AG04450 (cell line): ENCODE measurements around the gene CCL22. TPM values are rescaled to one million over a fixed set of nuclear protein-coding genes. Genes with fewer than 3 reads are reported as not detected.

Experiments
- CTCF ChIA-PET: fragments of 300-600, 350-600 bp; formaldehyde crosslinking; extraction: SDS; loops from one replicate; lab custom pipeline; 2022; ENCODE audit warnings: antibody characterized with exemption, inconsistent platforms; lab: Charles Lee
- POLR2A ChIA-PET: fragments of 350-600 bp; formaldehyde crosslinking; extraction: SDS; loops from one replicate; lab custom pipeline; 2021; ENCODE audit warnings: antibody characterized with exemption, inconsistent platforms; lab: Yijun Ruan, JAX
- DNase-seq: peaks from one replicate; pipeline ENCODE4 v3.0.0-alpha.2; 2011; ENCODE audit warnings: low read depth, low spot score
- H3K27ac ChIP-seq: one replicate; pipeline ENCODE4 v1.5.1; 2012; ENCODE audit warnings: low read depth, low read length, control low read depth
- H3K27me3 ChIP-seq: one replicate; pipeline ENCODE4 v1.6.0; 2012; ENCODE audit warnings: low read length; ENCODE audit not compliant: control insufficient read depth, insufficient read depth
- H3K4me3 ChIP-seq: 2 replicates; pipeline ENCODE4 v1.5.1; 2011; ENCODE audit warnings: mild to moderate bottlenecking, low read depth, low read length, control low read depth
- H3K9me3 ChIP-seq: 2 replicates; pipeline ENCODE4 v1.5.1; 2012; ENCODE audit warnings: low read length; ENCODE audit not compliant: control insufficient read depth, insufficient read depth
- polyA plus RNA-seq: library from polyadenylated mRNA; depleted of rRNA; stranded (reverse); fragments of >200 nt; gene quantifications from 2 replicates; pipeline ENCODE4 v1.2.3, GENCODE V29; 2011
- TF ChIP-seq, protein P1 (sequence below): IDR thresholded peaks from 2 replicates; pipeline ENCODE4 v1.5.1; 2011; ENCODE audit warnings: low read depth, low read length, control low read depth, inconsistent platforms

Gene CCL22
- polyA plus RNA-seq, 1 experiment = not detected

DNA sequence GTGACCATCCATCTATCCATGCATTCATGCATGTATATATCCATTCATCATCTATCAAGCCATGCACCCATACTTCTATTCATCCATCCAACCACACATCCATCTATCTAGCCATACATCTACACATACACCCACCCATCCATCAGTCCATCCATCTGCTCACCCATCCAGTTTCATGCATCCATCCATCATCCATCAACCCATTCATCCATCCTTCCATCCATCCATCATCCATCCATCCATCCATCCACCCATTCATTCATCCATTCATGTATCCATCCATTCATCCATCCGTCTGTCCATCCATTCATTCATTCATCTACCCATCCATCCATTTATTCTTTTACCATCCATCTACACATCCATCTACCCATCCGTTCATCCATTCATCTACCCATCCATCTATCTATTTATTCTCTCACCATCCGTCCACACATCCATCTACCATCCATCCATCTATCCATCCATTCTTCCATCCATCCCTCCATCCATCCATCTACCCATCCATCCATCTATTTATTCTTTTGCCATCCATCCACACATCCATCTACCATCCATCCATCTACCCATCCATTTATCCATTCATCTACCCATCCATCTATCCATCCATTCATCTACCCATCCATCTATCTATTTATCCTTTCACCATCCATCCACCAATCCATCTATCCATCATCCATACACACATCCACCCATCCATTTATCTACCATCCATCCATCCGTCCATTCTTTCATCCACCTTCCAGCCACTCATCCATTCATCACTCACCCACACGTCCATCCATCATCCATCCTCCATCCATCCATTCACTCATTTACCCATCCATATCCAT lies 49.2 kb downstream of the CCL22 start:
- TF ChIP-seq, protein P1, sequence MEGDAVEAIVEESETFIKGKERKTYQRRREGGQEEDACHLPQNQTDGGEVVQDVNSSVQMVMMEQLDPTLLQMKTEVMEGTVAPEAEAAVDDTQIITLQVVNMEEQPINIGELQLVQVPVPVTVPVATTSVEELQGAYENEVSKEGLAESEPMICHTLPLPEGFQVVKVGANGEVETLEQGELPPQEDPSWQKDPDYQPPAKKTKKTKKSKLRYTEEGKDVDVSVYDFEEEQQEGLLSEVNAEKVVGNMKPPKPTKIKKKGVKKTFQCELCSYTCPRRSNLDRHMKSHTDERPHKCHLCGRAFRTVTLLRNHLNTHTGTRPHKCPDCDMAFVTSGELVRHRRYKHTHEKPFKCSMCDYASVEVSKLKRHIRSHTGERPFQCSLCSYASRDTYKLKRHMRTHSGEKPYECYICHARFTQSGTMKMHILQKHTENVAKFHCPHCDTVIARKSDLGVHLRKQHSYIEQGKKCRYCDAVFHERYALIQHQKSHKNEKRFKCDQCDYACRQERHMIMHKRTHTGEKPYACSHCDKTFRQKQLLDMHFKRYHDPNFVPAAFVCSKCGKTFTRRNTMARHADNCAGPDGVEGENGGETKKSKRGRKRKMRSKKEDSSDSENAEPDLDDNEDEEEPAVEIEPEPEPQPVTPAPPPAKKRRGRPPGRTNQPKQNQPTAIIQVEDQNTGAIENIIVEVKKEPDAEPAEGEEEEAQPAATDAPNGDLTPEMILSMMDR = no peak
- ChIA-PET POLR2A (no interaction called here), CTCF (no interaction called here)
- Histone ChIP-seq H3K27me3 (peaks cover 52% of the 10 kb centered on the region), H3K27ac (no peak overlapping the region), H3K9me3 (no peaks in the 10 kb centered on the region; the same call in 1 of the 2 replicates), H3K4me3 (no peak overlapping the region)
- DNase-seq = no peak

DNA sequence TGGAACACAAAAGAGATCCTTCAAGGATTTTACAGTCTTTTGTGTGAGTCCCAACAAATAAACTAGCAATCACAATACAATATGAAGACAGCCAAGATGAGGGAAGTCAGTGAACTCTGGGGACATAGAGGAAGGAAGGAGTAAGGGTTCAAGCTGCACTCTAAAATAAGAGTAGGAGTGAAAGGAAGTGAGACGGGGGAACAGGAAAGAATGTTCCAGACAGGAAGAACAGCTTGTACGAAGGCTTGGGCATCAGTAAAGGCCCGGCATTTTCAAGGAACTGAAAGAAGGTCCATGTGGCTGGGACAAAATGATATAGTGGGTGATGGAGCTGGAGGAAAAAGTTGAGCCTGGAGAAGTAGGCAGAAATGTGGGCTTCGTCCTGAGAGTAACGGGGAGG lies 50.5 kb downstream of the CCL22 start:
- Histone ChIP-seq H3K4me3 (no peak overlapping the region), H3K27ac (no peak overlapping the region), H3K9me3 (no peaks in the 10 kb centered on the region; the same call in 1 of the 2 replicates), H3K27me3 (peaks cover 53% of the 10 kb centered on the region)
- TF ChIP-seq, protein P1 = no peak
- DNase-seq = no peak
- ChIA-PET POLR2A (no interaction called here), CTCF (no interaction called here)

DNA sequence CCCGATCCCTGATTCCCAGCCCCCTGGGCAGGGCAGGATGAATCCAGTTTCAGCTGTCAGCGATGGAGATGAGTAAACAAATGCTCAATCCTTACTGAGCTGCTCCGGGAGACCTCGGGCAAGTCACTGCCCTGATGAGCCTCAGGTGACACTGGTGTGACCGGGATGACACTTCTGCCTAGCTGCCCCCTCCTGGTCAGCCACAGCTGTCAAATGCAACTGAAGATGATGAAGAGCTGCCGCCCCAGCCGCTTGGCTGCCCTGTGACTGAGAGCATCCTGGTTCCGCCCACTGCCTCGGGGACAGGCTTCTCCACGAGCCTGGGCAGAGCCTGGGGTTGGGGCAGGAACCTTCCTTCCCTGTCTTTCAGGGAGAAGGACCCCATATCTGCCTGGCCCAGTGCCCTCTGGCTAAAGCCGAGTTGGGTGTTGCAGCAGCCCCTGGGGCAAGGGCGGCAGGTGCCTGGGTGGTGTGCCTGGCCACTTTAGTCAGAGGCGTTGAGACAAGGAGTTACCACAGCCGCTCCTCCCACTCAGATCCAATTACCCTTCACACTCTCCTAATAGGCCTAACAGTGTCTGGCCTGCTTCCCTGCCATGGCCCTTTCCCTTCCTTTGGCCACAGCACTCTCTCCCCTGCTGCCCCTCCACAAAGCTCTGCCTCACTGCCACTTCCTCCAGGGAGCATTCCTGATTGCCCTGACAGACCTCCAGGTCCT lies 51.4 kb downstream of the CCL22 start:
- H3K27ac ChIP-seq = no peak overlapping the region
- no peaks in the 10 kb centered on the region; the same call in 1 of the 2 replicates for H3K9me3 ChIP-seq
- CTCF ChIA-PET = no interaction called here
- TF ChIP-seq, protein P1 = no peak
- H3K4me3 ChIP-seq = no peak overlapping the region
- POLR2A ChIA-PET = no interaction called here
- peaks cover 44% of the 10 kb centered on the region for H3K27me3 ChIP-seq
- no peak for DNase-seq

DNA sequence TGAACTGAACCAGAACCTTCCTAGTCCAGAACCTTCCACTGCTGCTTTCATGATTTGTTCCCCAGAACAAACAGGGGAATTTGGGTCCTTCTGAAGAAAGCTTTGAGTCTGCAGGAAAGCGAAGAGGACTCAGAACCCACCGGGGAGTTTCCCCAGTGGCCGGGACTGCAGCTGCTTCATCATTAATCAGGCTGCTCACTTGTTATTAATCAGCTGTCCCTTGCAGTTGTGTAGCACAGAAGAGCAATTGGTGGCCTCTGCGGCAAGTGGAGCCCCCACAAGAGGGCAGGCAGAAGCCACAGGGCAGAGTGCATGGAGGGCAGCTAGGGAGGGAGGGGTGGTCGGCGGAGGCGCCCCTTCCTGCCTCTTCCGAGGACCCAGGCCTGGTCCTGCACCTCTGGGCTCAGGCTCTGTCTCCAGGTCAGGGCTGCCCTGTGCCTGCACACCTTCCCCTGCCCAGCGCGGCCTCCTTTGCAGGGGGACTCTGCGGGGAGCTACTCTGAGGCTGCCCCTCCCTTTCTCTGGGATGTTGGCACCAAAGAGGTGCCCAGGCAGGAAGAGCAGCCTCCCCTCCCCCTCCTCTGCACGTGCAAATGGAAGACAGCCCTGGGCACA lies 52.9 kb downstream of the CCL22 start:
- peaks cover 40% of the 10 kb centered on the region for H3K27me3 ChIP-seq
- POLR2A ChIA-PET = interaction anchor here (0.6 kb wide), 1 partner anchor 93 kb away, joined by 4 read pairs; no protein-coding TSS in a partner anchor

More for the DNA sequence above, 52.9 kb downstream of the CCL22 start:
- no peak overlapping the region for H3K4me3 ChIP-seq
- TF ChIP-seq, protein P1 = no peak
- no peak overlapping the region for H3K27ac ChIP-seq
- CTCF ChIA-PET = no interaction called here
- no peaks in the 10 kb centered on the region; the same call in 1 of the 2 replicates for H3K9me3 ChIP-seq
- DNase-seq = no peak
